Muscle of leg (tissue), 11 donors: ENCODE measurements around the gene HIP1R. TPM values are rescaled to one million over a fixed set of nuclear protein-coding genes. Genes with fewer than 3 reads are reported as not detected.
A peak's percentile ranks its signal among the peaks of the same experiment; 100 is the strongest.

Experiments
- DNase-seq: peaks from one replicate; pipeline ENCODE4 v3.0.0; 2013
- H3K27ac ChIP-seq: one replicate; pipeline ENCODE4 v1.5.1; 2013; ENCODE audit warnings: mild to moderate bottlenecking, low read length, control low read depth
- H3K27me3 ChIP-seq: one replicate; pipeline ENCODE4 v1.6.1; 2013; ENCODE audit warnings: low read length; ENCODE audit not compliant: control insufficient read depth, insufficient read depth
- H3K36me3 ChIP-seq: one replicate; pipeline ENCODE4 v1.6.1; 2013; ENCODE audit warnings: low read length; ENCODE audit not compliant: control insufficient read depth, insufficient read depth
- H3K4me1 ChIP-seq: one replicate; pipeline ENCODE4 v1.6.1; 2013; ENCODE audit warnings: low read length; ENCODE audit not compliant: control insufficient read depth, insufficient read depth
- H3K4me3 ChIP-seq: one replicate; pipeline ENCODE4 v1.5.1; 2013; ENCODE audit warnings: low read length, control low read depth
- H3K9me3 ChIP-seq: replicated peaks from 2 replicates; pipeline ENCODE4 v1.6.1; 2013; ENCODE audit warnings: low read depth, low read length; ENCODE audit not compliant: control insufficient read depth
- WGBS: methylation state at CpG from one replicate; pipeline ENCODE4 v1.1.5; 2013; ENCODE audit warnings: missing lambda C conversion rate; ENCODE audit not compliant: insufficient coverage; 5-methylcytosine and 5-hydroxymethylcytosine counted together
- polyA plus RNA-seq, 8 donors: library from polyadenylated mRNA; unstranded; fragments of 120-200 nt; gene quantifications; one replicate each; pipeline versions ENCODE4 v1.2.1 to v1.2.3, GENCODE V29; 2013; ENCODE audit warnings: inconsistent platforms in 1 of 8, low replicate concordance in 1 of 8; ENCODE audit not compliant: insufficient read length in 8 of 8, insufficient read depth in 1 of 8
- total RNA-seq: library from RNA; stranded (reverse); fragments of 120-200 nt; gene quantifications from one replicate; pipeline ENCODE4 v1.2.4, GENCODE V29; 2013

Gene HIP1R
- total and polyA plus RNA-seq, 9 donors = 6.6 to 10.3 (median 7.8) TPM

- DNase-seq = no peak
- Histone ChIP-seq H3K9me3 (no peaks in the 10 kb centered on the region), H3K36me3 (no peaks in the 10 kb centered on the region), H3K4me1 (peaks cover 8% of the 10 kb centered on the region), H3K27ac (no peak overlapping the region), H3K27me3 (no peaks in the 10 kb centered on the region), H3K4me3 (no peak overlapping the region)
- 81% methylated on average over 3 of the region's 17 CpGs for WGBS
These were observed 19.3 kb downstream of the HIP1R start for GRCh38 chr12:122854554-122854953.

GRCh38 chr12:122855071-122855829 is 20.0 kb downstream of the HIP1R start:
- Histone ChIP-seq H3K4me3 (no peak overlapping the region), H3K4me1 (peaks cover 8% of the 10 kb centered on the region), H3K9me3 (no peaks in the 10 kb centered on the region), H3K27ac (no peak overlapping the region), H3K27me3 (no peaks in the 10 kb centered on the region), H3K36me3 (no peaks in the 10 kb centered on the region)
- no peak for DNase-seq
- 69% methylated on average over 19 of the region's 24 CpGs for WGBS

- H3K27ac ChIP-seq = no peak overlapping the region
- H3K9me3 ChIP-seq = no peaks in the 10 kb centered on the region
- WGBS = 81% methylated on average over 35 of the region's 40 CpGs
- no peaks in the 10 kb centered on the region for H3K27me3 ChIP-seq
- no peak overlapping the region for H3K4me3 ChIP-seq
- peaks cover 14% of the 10 kb centered on the region for H3K4me1 ChIP-seq
- peaks cover 1% of the 10 kb centered on the region for H3K36me3 ChIP-seq
- DNase-seq = no peak
These were observed 20.9 kb downstream of the HIP1R start for GRCh38 chr12:122855928-122856831.

- peaks cover 2% of the 10 kb centered on the region for H3K36me3 ChIP-seq
- DNase-seq = no peak
- H3K4me1 ChIP-seq = peaks cover 18% of the 10 kb centered on the region
- no peak overlapping the region for H3K4me3 ChIP-seq
- no peaks in the 10 kb centered on the region for H3K9me3 ChIP-seq
- H3K27me3 ChIP-seq = no peaks in the 10 kb centered on the region
- no peak overlapping the region for H3K27ac ChIP-seq
- WGBS = 74% methylated on average over 23 of the region's 24 CpGs
These were observed 21.9 kb downstream of the HIP1R start for GRCh38 chr12:122856999-122857671.

- H3K27ac ChIP-seq = no peak overlapping the region
- peaks cover 22% of the 10 kb centered on the region for H3K4me1 ChIP-seq
- DNase-seq = no peak
- no peak overlapping the region for H3K4me3 ChIP-seq
- no peaks in the 10 kb centered on the region for H3K27me3 ChIP-seq
- H3K36me3 ChIP-seq = peaks cover 2% of the 10 kb centered on the region
- 82% methylated on average over 14 of the region's 14 CpGs for WGBS
- no peaks in the 10 kb centered on the region for H3K9me3 ChIP-seq
These were observed 22.9 kb downstream of the HIP1R start for GRCh38 chr12:122858171-122858570.

GRCh38 chr12:122858591-122859302 is 23.5 kb downstream of the HIP1R start:
- no peak overlapping the region for H3K4me3 ChIP-seq
- WGBS = 81% methylated on average over 21 of the region's 22 CpGs
- H3K27ac ChIP-seq = no peak overlapping the region
- H3K9me3 ChIP-seq = no peaks in the 10 kb centered on the region
- peaks cover 26% of the 10 kb centered on the region for H3K4me1 ChIP-seq
- H3K36me3 ChIP-seq = peaks cover 2% of the 10 kb centered on the region
- H3K27me3 ChIP-seq = no peaks in the 10 kb centered on the region
- DNase-seq = no peak

GRCh38 chr12:122859303-122860039 is 24.2 kb downstream of the HIP1R start:
- Histone ChIP-seq H3K36me3 (peaks cover 6% of the 10 kb centered on the region), H3K27me3 (no peaks in the 10 kb centered on the region), H3K4me3 (no peak overlapping the region), H3K9me3 (no peaks in the 10 kb centered on the region), H3K4me1 (peaks cover 26% of the 10 kb centered on the region), H3K27ac (no peak overlapping the region)
- WGBS = 80% methylated on average over 17 of the region's 26 CpGs
- no peak for DNase-seq

- WGBS = 31% methylated on average over 20 of the region's 28 CpGs
These were observed 25.0 kb downstream of the HIP1R start for GRCh38 chr12:122860040-122860853.

More at GRCh38 chr12:122860040-122860853, 25.0 kb downstream of the HIP1R start:
- H3K4me1 ChIP-seq = peaks cover 29% of the 10 kb centered on the region
- H3K27ac ChIP-seq = no peak overlapping the region
- peak; percentile 87 for DNase-seq
- H3K36me3 ChIP-seq = peaks cover 14% of the 10 kb centered on the region
- no peaks in the 10 kb centered on the region for H3K27me3 ChIP-seq
- H3K4me3 ChIP-seq = no peak overlapping the region
- H3K9me3 ChIP-seq = no peaks in the 10 kb centered on the region
